LNCAP (cell line): Measurements from ENCODE around the gene NAA38.

Experiments
- TF ChIP-seq, protein P1 (sequence below): fragments of 450-650 bp; IDR thresholded peaks from 2 replicates; pipeline ENCODE4 v1.5.1; 2017; ENCODE audit warnings: mild to moderate bottlenecking

Gene NAA38

DNA sequence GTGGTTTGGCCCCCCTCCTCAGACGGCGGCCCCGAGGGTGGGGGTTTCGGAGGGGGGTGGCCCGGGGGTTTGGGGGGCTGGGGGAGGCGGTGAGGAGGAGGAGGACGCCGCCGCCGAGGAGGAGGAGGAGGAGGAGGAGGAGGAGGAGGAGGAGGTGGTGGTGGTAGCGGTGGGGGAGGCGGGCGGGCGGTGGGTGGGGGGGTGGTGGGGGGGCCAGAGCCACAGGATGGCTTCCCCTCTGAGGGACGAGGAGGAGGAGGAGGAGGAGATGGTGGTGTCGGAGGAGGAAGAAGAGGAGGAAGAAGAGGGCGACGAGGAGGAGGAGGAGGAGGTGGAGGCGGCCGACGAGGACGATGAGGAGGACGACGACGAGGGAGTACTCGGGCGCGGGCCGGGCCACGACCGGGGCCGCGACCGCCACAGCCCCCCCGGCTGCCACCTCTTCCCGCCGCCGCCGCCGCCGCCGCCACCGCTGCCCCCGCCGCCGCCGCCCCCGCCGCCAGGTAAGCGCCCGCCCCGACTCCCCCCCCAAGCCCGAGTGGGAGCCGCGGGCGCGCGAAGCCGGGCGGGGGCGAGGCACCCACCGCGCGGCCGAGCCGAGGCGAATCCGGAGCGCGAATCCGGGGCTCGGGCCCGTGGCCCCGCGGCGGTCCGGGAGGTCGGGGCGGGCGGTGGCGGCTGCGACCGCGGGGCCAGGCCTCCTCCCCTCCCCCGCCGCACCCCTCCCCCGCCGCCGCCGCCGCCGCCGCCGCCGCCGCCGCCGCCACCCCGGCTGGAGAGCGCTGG, 27.4 kb upstream of the NAA38 start:
- TF ChIP-seq, protein P1, sequence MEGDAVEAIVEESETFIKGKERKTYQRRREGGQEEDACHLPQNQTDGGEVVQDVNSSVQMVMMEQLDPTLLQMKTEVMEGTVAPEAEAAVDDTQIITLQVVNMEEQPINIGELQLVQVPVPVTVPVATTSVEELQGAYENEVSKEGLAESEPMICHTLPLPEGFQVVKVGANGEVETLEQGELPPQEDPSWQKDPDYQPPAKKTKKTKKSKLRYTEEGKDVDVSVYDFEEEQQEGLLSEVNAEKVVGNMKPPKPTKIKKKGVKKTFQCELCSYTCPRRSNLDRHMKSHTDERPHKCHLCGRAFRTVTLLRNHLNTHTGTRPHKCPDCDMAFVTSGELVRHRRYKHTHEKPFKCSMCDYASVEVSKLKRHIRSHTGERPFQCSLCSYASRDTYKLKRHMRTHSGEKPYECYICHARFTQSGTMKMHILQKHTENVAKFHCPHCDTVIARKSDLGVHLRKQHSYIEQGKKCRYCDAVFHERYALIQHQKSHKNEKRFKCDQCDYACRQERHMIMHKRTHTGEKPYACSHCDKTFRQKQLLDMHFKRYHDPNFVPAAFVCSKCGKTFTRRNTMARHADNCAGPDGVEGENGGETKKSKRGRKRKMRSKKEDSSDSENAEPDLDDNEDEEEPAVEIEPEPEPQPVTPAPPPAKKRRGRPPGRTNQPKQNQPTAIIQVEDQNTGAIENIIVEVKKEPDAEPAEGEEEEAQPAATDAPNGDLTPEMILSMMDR: no peak

DNA sequence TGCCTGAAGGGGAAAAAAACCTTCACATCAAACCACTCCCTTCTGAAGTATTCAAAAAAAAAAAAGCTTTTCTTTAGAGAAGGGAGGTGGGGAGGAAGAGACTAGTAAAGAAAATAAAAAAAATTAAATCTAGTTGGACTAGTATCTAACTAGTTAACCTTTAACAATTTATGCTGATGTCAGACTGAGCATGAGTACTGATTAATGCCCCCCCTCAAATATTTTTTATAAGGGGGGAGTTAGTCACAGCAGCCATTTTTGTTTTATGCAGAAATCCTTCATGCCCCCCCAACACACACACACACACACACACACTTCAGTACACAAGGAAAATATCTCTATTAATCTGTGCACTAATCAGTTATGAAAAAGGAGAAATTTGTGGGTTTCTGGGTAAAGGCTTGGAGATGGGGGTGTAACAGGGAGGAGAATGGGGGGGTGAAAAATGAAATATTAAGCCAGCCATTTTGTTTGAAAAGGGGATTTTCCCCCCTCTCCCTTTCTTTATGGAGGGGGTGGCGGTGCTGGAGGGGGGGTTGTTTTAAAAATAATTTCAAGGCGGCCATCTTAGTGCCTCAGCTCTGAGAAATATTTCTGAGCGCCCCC, 26.5 kb upstream of the NAA38 start:
- TF ChIP-seq, protein P1: no peak

DNA sequence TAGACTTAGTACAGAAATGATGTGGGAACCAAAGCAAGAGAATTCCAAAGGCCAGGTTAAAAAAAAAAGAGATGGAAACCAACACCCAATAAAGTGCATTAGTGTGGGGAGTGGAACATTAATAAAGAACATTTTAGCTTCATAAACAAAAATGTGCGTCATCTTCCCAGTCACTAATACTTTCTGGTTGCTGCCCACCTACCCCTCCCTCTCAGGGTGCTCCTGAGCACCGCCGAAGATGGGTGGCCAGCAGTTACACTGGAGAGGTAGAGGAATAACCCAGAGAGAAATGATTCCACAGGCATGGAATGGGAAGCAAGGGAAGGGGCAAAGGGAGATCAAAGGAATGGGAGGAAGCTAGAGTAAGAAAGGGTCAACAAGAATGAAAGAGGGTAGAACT, 25.3 kb upstream of the NAA38 start:
- TF ChIP-seq, protein P1: no peak

DNA sequence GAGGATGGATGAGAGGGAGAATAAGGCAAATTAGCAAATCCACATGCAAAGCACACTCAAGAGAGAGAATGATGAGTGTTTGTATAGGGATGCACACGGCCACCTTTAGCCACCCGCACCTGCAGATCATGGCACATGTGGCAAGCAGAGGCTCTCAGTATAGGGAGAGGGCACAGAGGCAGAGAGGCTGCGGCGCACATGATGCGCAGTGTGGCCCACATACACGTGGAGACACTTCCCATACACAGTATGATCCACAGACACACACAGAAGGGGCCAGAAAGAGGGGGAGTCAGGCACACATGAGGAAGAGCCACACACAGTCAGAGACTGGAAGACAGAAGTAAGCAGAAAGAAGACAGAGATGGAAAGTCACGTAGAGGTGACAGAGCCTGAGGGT, 24.7 kb upstream of the NAA38 start:
- TF ChIP-seq, protein P1: no peak

DNA sequence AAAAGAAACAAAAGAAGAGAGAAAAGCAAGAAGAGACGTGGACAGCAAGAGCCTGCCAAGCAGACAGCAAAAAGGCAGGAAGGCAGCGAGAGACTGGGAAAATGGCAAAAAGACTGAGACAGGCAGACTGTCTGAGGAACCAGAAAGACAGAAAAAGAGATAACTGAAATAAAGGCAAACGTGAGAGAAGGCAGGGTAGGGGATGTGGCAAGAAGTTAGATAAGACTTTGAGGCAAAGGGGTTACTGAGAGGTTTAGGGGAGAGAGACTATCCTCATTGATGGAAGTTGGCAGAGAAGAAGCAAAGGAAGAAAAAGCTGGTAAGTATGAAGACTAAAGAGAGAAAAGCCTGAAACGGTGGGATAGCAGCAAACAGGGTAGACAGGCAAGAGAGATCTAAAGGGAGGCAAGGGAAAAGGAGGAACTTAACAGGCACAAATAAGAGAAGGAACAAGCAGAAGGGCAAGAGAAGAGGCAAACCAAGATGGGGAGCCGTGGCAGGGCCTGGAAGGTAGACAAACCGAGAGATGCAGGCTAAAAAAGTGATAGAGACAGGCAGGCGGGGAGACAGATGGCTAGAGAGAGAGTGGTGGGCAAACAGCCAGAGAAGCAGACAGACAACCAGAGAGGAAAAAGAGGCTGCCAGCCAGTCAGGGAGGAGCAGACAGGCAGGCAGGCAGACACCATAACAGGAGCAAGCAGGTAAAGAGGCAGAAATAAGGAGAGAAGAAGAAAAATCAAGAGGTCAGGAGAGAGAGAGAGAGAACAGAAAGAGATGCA, 24.1 kb upstream of the NAA38 start:
- TF ChIP-seq, protein P1: no peak

DNA sequence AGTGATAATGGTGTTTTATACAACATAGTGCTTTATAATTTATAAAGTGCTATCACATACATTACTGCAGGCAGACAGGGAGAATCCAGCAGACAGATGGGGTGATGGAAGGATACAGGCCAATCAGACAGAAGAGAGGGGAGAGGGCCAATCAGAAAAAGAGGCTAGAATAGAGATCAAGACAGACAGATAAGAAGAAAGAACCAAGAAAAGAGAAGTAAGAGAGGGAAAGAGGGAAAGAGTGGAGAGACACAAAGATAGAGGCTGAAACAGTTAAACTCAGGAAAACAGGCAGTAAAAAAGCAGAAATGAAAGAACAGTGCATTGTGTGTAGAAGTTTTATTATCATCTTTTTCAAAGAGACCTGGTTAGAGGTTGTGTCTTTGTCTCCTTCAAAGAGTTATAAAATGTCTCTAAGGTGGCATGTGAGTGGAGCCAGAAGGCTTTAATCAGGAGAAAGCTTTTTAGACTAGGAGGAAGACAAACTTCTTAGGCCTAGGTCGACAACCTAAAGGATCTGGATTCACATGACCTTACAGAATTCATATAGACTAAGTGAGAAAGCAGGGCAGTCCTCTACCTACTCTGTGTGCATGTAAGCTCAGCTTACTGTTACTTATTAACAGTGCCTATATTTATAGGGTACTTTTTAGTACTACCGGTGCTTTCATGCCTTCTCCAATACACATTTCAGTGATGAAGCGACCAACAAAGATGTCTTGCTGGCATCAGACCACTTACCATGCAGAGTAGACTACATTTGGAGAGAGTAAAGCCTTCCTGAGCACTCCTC, 22.9 kb upstream of the NAA38 start:
- TF ChIP-seq, protein P1: no peak

DNA sequence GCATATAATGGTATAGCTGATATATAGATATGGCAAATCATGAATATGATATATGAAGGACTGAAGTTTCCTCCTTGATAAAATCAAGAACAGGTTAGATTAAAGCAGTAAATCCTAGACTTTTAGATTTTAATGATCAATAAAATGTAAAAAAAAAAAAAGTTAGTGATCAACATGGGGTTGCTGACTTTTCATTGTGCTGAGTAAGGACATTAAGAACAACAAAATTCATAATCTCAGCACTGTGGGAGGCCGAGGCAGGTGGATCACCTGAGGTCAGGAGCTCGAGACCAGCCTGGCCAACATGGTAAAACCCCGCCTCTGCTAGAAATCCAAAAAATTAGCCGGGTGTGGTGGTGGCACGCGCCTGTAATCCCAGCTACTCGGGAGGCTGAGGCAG, 20.9 kb upstream of the NAA38 start:
- TF ChIP-seq, protein P1: no peak
